ENCODE data around the gene OR10A2.
"Not testable (repeated sequence)": the region's sequence is repeated elsewhere in the genome, so short reads cannot be mapped to it uniquely, and the experiment has no call there.

OR10A2 gene

GRCh38 chr11:6898911-6899310 lies 36.1 kb downstream of the OR10A2 start:
- Histone ChIP-seq H3K4me1 (ENCODE audit: insufficient read depth, low read length) (no peaks in the 10 kb centered on the region), H3K9ac (ENCODE audit: low read depth, low read length) (no peak overlapping the region), H3K9me3 (ENCODE audit: control insufficient read depth, insufficient read depth, low read length) (no peaks in the 10 kb centered on the region), H3K36me3 (ENCODE audit: insufficient read depth, low read length) (no peaks in the 10 kb centered on the region)

GRCh38 chr11:6900327-6900999 lies 37.6 kb downstream of the OR10A2 start:
- Histone ChIP-seq H3K9ac (ENCODE audit: low read depth, low read length) (no peak overlapping the region), H3K4me1 (ENCODE audit: insufficient read depth, low read length) (no peaks in the 10 kb centered on the region), H3K36me3 (ENCODE audit: insufficient read depth, low read length) (no peaks in the 10 kb centered on the region), H3K9me3 (ENCODE audit: control insufficient read depth, insufficient read depth, low read length) (no peaks in the 10 kb centered on the region)

- not testable (repeated sequence) for H3K9ac ChIP-seq (ENCODE audit: low read depth, low read length); H3K4me1 ChIP-seq (ENCODE audit: insufficient read depth, low read length); H3K9me3 ChIP-seq (ENCODE audit: control insufficient read depth, insufficient read depth, low read length); H3K36me3 ChIP-seq (ENCODE audit: insufficient read depth, low read length)
These were observed 41.9 kb downstream of the OR10A2 start for GRCh38 chr11:6904804-6905203.

GRCh38 chr11:6911378-6911777 lies 48.5 kb downstream of the OR10A2 start:
- H3K9ac ChIP-seq (ENCODE audit: low read depth, low read length) = no peak overlapping the region
- H3K36me3 ChIP-seq (ENCODE audit: insufficient read depth, low read length) = no peaks in the 10 kb centered on the region
- no peaks in the 10 kb centered on the region for H3K9me3 ChIP-seq (ENCODE audit: control insufficient read depth, insufficient read depth, low read length)
- no peaks in the 10 kb centered on the region for H3K4me1 ChIP-seq (ENCODE audit: insufficient read depth, low read length)

- Histone ChIP-seq H3K9me3 (ENCODE audit: control insufficient read depth, insufficient read depth, low read length) (no peaks in the 10 kb centered on the region), H3K36me3 (ENCODE audit: insufficient read depth, low read length) (no peaks in the 10 kb centered on the region), H3K4me1 (ENCODE audit: insufficient read depth, low read length) (no peaks in the 10 kb centered on the region), H3K9ac (ENCODE audit: low read depth, low read length) (no peak overlapping the region)
These were observed 49.1 kb downstream of the OR10A2 start for GRCh38 chr11:6911948-6912347.

- Histone ChIP-seq H3K4me1 (ENCODE audit: insufficient read depth, low read length) (no peaks in the 10 kb centered on the region), H3K36me3 (ENCODE audit: insufficient read depth, low read length) (no peaks in the 10 kb centered on the region), H3K9me3 (ENCODE audit: control insufficient read depth, insufficient read depth, low read length) (no peaks in the 10 kb centered on the region; the same call in 1 of the 2 replicates), H3K9ac (ENCODE audit: low read depth, low read length) (no peak overlapping the region)
These were observed 56.8 kb downstream of the OR10A2 start for GRCh38 chr11:6919698-6920097.

- Histone ChIP-seq H3K9ac (ENCODE audit: low read depth, low read length) (no peak within 1 kb of the TSS), H3K4me1 (ENCODE audit: insufficient read depth, low read length) (no peaks in the 10 kb centered on the region), H3K36me3 (ENCODE audit: insufficient read depth, low read length) (no peaks in the 10 kb centered on the region), H3K9me3 (ENCODE audit: control insufficient read depth, insufficient read depth, low read length) (no peaks in the 10 kb centered on the region; the same call in 1 of the 2 replicates)
These were observed 57.8 kb downstream of the OR10A2 start, which contains the start of gene OR2D3 for GRCh38 chr11:6920702-6921101. TSS of gene OR2D3 (plus strand) at chr11:6921002. CDS start at chr11:6921002, 0 bp downstream.
